DND-41 (cell line): Measurements from ENCODE around the gene DDC.

ENCODE experiments used
- EZH2 ChIP-seq: IDR thresholded peaks from 3 replicates; pipeline ENCODE4 v1.6.1; 2012; ENCODE audit warnings: borderline replicate concordance, low read depth, mild to moderate bottlenecking, moderate library complexity, low read length, inconsistent platforms; ENCODE audit not compliant: severe bottlenecking
- TF ChIP-seq, protein P1 (sequence below): IDR thresholded peaks from 2 replicates; pipeline ENCODE4 v1.5.1; 2012; ENCODE audit warnings: borderline replicate concordance, low read length, moderate library complexity, mild to moderate bottlenecking; ENCODE audit not compliant: poor library complexity, severe bottlenecking; ENCODE audit errors: extremely low read depth

DNA sequence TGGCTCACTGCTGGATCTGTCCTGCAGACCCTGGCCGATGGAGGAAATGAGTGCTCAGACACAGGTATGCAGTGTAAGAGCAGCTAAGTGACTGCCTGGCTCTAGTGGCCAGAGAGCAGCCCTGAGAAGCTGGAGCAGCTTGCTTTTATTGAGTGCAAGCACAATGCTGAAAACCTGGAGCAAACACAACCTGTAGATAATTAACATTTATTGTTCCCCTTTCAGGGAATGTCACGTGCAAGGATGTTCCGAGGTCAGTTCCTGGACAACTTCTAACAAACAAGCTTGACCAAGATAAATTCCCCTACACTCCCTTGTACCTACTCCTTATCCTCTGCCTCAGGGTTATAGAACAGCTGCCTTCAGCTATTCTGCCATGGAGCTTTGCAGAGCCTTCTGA is 31.3 kb downstream of the DDC start:
- TF ChIP-seq, protein P1, sequence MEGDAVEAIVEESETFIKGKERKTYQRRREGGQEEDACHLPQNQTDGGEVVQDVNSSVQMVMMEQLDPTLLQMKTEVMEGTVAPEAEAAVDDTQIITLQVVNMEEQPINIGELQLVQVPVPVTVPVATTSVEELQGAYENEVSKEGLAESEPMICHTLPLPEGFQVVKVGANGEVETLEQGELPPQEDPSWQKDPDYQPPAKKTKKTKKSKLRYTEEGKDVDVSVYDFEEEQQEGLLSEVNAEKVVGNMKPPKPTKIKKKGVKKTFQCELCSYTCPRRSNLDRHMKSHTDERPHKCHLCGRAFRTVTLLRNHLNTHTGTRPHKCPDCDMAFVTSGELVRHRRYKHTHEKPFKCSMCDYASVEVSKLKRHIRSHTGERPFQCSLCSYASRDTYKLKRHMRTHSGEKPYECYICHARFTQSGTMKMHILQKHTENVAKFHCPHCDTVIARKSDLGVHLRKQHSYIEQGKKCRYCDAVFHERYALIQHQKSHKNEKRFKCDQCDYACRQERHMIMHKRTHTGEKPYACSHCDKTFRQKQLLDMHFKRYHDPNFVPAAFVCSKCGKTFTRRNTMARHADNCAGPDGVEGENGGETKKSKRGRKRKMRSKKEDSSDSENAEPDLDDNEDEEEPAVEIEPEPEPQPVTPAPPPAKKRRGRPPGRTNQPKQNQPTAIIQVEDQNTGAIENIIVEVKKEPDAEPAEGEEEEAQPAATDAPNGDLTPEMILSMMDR = no peak
- TF ChIP-seq EZH2 = no peak
